Stimulated activated CD8-positive, alpha-beta memory T cell treated with anti-CD3 and anti-CD28 coated beads, Interleukin-7, amount 100 ng/mL, for 4 hours (primary cell): ENCODE results near the gene AFF2.

Experiments used
- DNase-seq, 2 donors: peaks; one replicate each; pipeline ENCODE4 v3.0.0-alpha.2; 2020; ENCODE audit warnings: low read depth in 2 of 2

The AFF2 gene

GRCh38 chrX:149007423-149007822 lies 507.0 kb downstream of the AFF2 start:
- DNase-seq, result no peak

DNA sequence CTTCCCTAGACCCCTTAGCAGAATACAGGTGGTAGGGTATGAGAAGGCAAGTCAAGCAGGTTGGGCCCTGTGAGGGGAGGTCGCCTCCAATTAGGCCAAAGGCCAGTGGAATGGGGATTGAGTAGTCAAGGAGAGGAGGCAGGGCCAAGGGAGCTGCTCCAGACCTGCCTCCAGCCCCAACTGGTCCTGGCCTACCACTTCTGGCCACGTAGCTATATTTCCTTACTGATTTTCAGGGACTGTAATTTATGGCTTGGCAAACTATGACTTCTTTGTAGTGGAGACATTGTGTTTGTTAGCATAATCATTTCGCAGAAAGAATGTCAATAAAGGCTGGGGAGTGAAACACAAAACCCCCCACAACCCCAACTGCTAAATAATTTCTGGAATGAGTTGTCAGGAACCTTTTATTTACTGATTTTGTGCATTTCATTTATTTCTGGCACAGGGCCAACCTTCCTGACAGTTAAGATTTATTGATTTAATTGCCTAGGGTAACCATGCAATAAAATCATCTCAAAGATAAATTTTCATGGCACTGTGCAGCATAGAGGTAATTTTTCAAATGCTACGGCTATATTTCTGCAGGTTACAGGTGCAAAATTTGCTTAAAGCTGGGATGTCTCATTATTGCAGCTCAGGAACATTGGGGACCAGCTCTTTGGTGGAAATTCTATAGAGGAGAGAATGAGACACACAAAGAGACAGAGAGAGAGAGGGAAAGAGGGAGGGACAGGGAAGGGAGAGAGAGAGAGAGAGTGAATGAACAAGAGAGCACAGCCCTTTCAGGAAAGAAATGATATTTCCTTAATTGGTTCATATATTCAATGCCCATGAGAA lies 509.8 kb downstream of the AFF2 start:
- no peak for DNase-seq

GRCh38 chrX:149010853-149011224 lies 510.4 kb downstream of the AFF2 start:
- no peak for DNase-seq

- no peak for DNase-seq
Observed at GRCh38 chrX:149013081-149013480, 512.7 kb downstream of the AFF2 start.

DNA sequence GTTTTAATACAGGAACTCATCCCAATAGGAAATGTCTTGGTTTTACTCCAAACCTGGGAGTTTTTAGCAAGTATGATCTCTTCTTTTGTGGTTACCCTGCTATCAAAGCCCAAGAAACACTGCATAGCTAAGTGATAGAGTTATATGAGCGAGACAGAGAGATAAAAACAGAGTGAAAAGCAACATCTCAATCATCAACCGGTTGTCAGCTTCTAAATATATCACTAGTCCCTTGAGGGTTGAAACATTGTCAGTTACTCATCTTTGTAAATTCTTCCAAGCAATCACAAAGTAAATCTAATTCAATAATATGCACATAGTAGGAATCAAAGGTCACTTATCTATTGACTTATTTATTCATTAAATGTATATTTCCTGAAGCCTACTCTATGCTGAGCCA lies 520.7 kb downstream of the AFF2 start:
- no peak for DNase-seq

- DNase-seq, result no peak
Observed at GRCh38 chrX:149022485-149022884, 522.1 kb downstream of the AFF2 start.

DNA sequence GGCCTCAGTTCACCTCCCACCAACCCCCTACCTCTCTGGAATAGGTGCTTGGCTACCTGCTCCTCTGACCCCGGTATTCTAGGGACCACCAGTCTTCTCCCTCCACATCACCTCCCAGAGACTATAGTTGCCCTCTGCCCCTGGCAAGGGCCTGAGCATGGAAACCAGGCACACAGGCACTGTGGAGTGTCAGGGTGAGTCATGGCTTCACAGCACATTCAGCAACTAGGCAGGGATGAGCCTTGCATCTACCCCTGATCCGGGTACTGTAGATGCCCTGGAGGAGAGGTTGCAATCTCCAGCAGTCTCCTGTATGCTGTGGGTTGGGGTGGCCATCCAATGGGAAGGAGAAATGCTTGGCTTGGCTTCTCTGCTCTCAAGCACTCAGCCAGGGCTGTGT lies 532.0 kb downstream of the AFF2 start:
- DNase-seq, result no peak

- no peak for DNase-seq
Observed at GRCh38 chrX:149036086-149036485, 535.7 kb downstream of the AFF2 start.

DNA sequence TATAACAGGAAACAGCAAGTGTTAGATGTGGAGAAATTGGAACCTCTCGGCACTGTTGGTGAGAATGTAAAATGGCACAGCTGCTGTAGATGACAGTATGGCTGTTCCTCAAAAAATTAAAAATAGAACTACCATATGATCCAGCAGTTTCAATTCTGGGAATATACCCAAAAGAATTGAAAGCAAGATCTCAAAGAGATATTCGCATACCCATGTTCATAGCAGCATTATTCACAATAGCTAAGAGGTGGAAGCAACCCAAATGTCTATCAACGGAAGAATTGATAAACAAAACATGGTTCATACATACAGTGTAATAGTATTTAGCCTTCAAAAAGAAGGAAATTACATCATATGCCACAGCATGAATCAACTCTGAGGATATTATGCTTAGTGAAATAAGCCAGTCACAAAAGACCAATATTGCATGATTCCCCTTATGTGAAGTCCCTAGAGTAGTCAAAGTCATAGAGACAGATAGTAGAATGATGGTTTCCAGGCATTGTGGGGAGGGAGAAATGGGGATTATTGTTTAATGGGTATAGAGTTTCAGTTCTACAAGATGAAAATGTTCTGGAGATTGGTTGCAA lies 537.0 kb downstream of the AFF2 start:
- DNase-seq, result no peak

- no peak for DNase-seq
Observed at GRCh38 chrX:149039057-149039456, 538.6 kb downstream of the AFF2 start.

GRCh38 chrX:149040873-149041535 lies 540.6 kb downstream of the AFF2 start:
- DNase-seq, result no peak

GRCh38 chrX:149043401-149043800 lies 543.0 kb downstream of the AFF2 start:
- DNase-seq, result no peak

DNA sequence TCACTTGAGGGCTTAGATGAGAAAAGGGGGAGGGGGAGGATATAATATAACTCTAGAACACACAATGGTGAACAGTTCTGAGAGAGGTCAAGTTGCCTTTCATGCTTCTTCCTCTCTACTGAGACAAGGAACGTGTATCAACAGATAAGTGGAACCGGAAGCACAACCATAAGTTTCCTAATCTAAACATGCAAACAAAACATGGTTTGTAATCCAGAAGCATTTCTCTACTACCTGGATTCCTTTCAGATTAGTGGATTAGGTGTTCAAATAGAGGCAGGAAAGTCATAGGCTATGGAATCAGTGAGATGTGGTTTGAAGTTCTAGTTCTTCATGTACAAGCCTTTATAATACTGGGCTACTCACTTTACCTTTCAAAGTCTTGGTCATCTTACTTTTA lies 544.1 kb downstream of the AFF2 start:
- DNase-seq, result no peak

DNA sequence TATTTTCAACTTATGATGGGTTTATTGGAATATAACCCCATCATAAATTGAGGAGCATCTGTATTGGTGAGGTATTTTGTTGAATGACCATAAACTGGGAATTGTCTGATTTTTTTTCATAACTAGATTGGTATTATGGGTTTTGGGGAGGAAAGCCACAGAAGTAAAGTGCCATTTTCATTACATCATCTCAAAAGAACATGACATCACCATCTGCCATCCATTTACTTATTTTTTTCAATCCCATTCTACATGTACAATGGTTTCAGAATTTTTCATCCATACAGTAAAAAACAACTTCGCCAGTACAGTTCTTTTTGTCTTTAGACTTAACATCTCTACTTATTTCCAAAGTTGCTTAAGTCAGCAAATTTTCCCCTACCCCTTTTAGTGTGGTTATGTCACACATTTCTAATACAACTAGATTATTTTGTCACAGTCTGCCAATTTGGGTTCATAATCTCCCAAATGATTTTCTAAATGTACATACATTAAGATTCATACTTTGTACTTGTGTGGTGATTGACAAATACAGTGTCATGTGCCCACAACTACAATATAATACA lies 545.3 kb downstream of the AFF2 start:
- DNase-seq, result no peak
